NOMO-1 (cell line): Measurements from ENCODE around the gene DMAC2.
A peak's percentile ranks its signal among the peaks of the same experiment; 100 is the strongest.
"Not testable (repeated sequence)": the region's sequence is repeated elsewhere in the genome, so short reads cannot be mapped to it uniquely, and the experiment has no call there.

Experiments
- DNase-seq, 2 experiments: peaks; one replicate each; lab custom pipeline; 2025; ENCODE audit not compliant: unreplicated experiment in 2 of 2; lab: John Stamatoyannopoulos, UW

The DMAC2 gene

DNA sequence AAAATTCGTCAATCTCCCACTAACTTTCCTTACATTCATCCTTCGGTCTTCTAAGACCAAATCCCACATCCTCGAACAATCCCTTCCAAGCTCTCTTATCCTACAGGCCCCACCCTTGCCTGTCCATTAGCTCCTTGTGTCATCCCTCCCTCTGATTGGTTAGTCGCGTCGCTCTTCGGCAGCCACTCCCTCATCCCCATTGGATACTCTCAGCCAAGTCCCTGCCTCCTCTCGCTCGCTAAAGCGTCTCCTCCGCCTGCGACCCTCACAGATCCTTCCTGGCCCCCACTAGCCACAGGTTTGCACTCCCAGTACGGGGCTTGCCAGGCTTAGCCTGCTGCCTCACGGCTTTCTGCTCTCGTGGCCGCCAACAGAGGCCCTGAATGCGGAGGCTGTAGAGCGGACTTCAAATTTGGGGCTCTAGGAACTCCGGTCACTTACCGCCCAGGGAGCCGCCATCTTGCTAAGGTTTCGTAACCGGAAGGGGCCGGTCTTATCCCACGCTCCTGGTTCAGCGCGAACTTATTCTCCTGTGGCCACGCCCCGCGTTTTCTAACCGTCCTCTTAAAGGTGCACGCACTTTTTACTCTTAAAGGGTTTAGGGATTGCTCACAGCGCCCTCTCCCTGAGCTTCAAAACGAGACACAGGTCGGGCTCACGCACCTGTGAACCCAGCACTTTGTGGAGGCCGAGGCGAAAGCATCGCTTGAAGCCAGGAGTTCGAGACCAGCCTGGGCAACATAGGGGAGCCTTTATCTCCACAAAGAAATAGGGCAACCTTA is at the start of gene DMAC2:
DMAC2 (minus strand) TSS at position 472 of the 782 bp plus-strand sequence; CDS start at position 459, 13 bp downstream.
- peak; percentile 94 to 98 for DNase-seq

DNA sequence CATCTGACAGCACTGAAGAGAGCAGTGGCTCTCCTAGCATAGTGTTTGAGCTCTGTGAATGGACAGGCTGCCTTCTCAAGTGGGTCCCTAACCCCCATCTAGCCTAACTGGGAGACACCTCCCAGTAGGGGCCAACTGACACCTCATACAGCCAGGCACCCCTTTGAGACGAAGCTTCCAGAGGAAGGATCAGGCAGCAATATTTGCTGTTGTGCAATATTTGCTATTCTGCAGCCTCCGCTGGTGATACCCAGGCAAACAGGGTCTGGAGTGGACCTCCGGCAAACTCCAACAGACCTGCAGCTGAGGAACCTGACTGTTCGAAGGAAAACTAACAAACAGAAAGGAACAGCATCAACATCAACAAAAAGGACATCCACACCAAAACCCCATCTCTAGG is 47.2 kb upstream of the DMAC2 start:
- DNase-seq = not testable (repeated sequence)

DNA sequence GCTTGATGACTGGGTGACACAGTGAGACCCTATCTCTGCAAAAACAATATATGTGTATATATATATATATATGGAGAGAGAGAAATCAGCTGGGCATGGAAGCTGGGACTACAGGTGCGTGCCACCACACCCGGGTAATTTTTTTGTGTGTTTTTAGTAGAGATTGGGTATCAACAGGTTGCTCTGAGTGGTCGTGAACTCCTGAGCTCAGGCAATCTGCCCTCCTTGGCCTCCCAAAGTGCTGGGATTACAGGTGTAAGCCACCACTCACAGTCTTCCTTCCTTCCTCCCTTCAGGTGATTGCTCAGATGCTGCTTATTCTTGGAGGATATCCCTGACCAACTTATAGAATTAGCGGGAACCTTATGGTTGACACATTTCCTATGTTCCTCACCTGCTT is 45.1 kb upstream of the DMAC2 start:
- no peak for DNase-seq

DNA sequence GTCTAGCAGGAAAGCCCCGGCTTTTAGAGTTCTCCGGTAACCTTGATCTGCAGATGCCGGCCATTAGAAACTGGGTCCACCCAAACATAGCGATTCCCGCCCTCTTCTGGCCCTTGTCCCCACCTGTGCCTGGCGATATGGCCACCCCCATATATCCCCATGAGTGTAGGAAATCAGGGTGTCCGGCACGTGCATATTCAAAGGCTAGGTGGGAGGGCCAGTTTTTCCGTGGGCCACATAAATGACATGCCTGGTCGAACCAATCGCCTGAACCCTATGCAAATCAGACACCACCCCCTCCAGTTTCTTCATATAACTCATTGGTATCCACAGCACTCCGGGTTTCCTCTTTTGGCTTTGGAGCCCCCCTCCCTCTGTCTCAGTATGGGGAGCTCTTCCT is 40.6 kb upstream of the DMAC2 start:
- DNase-seq = no peak

DNA sequence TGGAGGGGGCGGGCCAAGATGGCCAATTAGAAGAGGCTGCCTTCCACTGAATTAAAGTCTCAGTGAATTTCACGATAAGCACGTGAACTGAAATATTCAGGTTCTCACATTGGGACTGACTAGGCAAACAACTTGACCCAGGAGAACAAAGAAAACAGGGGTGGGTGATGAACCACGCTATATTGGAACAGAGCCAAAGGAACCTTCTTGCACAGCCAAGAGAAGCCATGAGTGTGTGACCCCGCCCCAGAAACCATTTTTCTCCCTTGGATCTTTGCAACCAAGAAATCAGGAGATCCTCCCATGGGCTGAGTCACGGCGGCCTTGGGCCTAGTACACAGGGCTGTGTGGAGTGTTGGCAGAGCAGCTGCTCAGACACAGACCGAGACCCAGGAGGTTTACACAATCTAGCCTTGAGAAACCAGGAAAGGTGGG is 40.1 kb upstream of the DMAC2 start:
- no peak for DNase-seq

DNA sequence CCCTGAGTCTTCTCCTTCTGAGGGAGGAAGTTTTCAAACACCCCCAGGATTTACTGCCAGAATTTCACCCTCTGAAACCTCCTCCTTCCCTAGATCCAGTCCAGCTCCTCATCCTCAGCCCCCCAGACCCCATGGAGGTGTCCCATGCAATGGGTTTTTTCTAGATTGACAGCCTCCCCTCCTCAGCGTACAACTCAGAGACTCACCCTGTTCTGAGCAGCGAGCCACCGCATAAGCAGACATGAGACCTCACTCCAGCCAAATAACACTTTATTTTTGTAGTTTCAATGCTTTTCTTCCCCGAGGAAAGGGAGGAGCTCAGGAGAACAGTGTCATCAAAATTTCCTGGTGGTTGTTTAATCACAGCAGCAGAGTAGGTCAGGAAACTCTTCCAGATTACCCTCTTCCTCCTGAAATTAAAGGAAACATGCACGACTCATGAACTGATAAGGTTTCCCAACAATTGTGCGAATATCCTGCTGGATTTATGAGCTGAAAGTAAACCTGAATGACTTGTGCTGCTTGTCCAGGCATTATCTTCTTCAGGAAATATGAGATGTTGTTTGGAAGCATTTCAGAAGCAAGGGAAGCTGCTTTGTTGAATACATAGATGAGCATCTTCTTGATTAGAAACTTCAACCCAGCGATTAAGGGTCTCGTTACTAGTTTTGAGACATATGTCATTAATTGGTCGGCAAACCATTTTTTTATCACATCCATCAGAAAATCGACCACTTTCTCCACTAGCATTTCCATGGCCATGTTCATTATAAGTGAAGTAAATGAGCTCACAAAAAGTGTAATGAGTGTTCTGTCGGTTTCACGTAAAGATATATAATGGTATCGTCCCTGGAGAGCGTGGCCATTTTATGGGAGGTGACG is 39.4 kb upstream of the DMAC2 start:
- no peak for DNase-seq

DNA sequence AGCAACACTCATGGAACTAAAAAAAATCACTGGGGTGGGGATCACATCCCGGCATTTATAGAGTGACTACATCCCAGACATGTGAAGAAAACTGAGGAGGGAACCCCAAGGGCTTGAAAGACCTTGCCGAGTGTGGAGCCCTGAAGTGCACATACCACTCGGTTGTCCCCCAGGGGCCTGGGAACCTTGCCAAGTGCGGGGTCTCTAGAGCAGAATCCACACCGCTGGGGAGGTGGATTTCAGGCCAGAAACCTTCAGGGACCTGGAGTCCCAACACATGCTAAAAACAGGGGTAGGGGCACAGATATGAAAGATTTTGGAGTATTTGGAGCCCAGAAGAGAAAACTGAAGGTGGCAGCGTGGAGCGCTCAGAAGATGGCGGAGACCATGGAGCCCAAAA is 38.5 kb upstream of the DMAC2 start:
- no peak for DNase-seq

DNA sequence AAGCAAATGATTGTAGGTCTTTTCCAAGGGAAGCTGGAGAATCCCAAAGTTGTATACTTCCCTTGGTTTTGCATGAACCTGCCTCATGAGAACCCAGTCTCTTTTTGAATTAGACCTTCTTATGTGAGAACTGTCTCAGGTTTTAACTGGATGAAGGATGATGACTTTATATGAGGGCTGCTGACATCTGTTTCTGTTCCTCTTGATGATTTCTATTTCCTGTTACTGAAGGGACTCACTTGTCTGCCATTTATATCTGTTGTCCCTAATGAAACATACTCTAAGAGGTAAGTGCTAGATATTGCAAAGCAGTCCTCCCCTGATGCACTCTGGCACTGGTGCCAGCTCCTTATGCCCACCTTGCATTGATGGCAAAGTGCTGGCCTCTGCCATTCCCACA is 36.9 kb upstream of the DMAC2 start:
- DNase-seq = peak in 1 of 2 experiments; percentile 18

DNA sequence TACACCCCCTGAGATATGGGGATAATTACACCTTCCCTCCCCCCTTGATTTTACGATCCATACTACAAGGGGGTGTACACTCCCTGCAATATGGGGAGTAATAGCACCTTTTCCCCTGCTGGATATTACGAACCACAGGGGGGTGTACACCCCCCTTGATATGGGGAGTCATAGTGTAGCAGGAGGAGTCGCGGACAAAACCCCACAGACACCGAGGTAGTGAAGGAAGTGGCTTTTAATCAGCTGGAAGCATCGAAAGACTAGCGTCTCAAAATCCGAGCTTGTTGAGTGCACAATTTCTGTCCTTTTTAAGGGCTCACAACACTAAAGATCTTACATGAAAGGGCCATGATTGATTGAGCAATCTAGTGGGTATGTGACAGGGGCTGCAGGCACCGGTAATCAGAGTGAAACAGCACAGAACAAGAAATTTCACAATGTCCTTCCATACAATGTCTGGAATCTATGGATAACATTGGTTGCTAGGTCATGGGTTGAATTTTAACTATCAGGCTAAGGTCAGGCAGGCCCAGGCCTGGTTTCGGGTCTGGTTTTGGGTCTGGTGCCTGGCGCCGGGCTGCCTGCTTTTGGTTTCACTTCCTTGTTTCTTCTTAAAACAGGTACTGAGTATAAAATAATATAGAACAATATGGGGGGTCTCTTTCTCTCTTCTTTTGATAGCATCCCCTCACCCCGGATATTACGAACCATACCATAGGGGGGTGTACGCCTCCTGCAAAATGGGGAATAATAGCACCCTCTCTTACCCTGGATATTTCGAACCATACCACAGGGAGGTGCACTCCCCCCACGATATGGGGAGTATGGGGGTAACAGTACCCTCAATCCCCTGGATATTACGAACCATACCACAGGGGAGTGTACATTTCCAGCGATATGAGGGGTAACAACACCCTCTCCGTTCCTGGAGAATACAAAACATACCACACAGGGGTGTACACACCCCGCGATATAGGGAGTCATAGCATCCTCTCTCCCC is 23.8 kb upstream of the DMAC2 start:
- peak; percentile 51 to 72 for DNase-seq

DNA sequence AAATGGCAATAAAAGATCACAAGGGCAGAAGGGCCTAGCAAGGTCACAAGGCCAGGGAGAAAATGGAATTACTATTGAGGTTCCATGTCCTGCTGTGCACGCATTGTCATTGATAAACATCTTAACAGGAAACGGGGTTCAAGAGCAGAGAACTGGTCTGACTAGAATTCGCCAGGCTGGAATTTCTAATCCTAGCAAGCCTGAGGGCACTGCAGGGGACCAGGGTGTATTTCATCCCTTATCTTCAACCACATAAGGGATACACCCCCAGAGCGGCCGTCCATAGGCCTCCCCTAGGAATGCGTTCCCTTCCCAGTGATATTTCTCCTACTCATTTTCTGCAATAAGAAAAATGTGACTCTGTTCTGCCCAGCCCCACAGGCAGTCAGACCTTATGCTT is 22.8 kb upstream of the DMAC2 start:
- DNase-seq = no peak

DNA sequence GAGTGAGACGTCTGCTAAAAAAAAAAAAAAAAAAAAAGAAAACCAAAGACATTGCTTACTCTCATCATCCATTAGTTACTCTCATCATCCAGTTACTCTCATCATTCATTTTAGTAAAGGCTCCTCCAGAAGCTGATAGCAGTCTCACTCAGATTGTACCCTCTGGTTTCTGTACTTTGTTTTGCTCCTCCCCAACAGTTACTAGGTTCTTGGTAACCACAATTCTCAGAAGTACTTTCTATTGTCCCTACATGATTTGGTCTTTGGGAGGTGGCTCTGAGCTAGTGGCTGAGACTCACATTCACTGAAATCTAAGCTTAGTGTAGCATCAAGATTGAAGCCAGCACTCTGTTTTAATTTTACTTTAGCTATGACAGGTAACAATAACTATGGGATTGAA is 17.5 kb upstream of the DMAC2 start:
- no peak for DNase-seq

DNA sequence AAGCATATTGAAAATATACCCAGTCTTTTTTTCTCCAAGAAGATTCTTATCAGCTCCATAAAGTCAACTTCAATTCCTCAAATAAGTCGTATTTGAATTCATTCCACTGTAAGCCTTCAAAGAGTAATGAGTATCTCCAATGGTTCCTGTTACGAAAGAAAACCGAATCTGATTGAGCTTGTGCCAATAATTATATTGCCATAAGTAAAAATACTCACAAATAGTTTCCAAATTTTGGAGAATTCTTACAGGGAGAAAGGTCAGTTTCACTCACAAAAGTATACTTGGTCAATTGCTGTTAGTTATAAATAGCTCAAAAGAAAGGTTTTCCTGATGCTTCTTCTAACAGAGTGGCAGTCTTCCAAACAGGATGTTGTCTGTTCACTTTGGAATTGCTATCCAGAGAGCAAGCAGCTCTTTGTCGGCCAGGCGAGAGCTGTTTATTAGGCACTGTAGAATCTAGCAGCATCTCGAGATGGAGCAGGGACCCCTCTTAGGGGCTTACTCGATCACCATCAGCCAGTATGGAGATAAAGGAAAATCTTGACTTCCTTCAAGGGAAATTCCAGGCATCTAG is 16.7 kb upstream of the DMAC2 start:
- DNase-seq = no peak

DNA sequence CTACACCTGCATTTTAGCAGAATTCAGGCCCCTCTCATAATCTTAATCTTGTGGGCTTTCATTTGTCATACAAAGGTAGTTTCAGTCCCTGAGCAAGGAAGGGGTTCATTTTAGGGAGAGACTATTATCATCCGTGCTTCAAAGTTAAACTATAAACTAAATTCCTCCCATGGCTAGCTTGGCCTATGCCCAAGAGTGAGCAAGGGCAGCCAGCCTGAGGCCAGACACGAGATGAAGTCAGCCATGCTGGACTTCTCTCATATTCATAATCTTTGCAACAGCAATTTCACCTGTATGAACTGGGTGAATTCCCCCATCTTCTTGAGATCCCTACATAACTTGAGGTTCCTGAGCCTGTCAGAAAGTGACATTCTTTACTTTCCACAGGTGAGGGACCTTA is 16.2 kb upstream of the DMAC2 start:
- no peak for DNase-seq

DNA sequence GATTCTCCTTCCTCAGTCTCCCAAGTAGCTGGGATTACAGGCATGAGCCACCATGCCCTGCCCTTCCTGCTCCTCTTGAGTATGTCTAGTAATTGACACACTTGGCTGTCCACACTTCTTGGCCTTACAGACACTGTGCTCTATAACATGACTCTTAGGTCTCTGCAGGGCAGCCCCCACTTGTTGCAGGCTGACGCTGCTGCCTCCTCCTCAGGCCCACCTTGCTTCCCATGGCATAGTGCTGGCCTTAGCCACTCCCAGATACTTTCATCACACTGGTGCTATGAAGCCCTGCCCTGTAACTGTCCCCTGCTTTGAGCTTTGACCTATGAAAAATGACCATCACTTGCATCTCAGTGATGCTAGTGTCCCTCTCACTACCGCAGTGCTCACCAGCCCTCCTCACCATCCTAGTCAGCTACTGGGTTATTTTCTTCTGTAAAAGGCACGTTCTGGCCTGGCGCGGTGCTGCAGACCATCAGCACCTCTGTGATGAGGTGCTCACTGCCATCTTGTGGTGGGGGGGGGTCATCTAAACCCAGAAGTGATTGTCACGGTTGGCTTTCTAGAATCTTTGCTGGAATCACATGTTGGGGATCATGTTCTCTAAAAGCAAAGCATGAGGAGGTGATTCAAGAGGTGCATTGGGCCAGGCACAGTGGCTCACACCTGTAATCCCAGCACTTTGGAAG is 13.0 kb upstream of the DMAC2 start:
- DNase-seq = no peak

DNA sequence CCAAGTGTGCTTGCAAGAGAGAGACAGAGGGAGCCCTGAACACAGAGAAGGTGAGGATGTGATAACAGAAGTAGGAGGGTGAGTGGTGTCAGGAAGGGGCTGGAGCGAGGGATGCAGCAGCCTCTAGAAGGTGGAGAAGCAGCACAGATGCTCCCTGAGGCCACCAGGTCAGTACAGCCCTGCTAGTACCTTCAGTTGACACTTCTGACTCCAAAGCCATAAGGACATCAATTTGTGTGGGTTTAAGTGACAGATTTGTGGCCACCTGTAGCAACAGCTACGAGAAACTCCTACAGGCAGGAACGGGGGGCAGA is 10.1 kb upstream of the DMAC2 start:
- DNase-seq = no peak

DNA sequence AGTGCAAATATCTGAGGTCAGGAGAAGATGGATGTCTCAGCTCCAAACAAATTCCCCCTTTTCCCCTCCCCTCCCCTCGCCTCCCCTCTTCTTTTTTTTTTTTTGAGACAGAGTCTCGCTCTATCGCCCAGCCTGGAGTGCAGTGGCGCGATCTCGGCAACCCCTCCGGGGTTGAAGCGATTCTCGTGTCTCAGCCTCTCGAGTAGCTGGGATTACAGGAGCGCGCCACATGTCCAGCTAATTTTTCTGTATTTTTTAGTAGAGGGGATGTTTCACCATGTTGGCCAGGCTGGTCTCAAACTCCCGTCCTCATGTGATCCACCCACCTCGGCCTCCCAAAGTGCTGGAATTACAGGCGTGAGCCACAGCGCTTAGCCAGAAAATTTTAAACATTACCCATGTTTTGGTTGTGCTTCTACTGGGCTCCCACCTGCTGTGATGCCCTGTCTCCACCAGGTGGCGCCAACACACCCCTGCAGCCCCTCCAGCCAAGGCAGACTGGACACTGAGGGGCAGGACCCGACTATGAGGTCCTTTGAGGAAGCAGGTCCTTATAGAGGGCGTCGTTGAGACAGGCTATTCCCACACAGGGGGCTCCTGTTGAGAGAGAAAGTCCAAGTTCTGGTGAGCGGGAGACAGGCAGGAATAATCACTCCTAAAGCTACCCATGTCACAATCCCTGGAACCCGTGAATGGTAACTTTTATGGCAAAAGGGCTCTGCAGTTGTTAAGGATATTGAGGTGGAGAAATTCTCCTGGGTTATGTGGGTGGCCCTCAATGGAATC is 9.6 kb upstream of the DMAC2 start:
- DNase-seq = peak; percentile 62 to 63

DNA sequence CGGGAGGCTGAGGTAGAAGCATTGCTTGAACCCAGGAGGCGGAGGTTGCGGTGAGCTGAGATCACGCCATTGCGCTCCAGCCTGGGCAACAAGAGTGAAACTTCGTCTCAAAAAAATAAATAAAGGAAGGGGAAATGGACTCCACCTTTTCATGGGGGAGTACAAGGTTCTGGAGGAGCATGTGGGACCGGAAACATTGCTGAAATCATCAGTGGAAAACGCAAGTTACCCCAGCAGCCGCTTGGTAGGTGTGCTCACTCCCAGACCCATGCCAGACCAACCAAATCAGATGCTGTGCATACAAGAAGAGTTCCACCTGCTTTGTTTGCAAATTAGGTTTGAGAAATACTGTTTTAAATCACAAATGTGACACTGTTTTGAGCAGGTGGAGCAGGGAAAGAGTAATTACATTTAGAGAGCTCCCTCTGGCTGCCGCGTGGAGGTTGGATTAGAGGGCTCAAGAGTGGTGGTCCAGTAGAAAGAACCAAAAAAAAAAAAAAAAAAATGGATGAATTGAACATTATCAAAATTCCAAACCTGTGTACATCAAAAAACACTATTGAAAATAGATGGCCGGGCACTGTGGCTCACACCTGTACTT is 8.1 kb upstream of the DMAC2 start:
- DNase-seq = no peak

DNA sequence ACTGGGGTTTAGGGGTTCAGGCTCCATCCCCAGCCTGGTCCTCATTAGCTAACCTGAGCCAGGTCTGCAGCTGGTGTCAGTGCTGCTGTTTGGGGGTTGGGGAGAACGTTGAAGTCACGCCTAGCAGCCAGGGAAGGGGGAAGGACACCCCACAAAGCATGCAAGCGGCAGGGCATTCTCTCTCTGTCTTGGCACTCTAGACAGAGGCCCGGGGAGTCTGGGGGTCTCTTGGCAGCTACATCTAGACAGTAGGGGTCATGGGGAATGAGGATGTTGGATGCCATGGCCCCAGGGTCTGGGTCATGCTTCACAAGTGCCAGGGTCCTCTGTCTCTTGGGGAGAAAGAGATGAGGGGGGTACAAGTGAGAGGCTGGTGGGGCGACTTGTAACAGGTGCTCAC is 5.9 kb upstream of the DMAC2 start:
- DNase-seq = no peak
